ENCODE measurements around the gene RUVBL2.

The RUVBL2 gene

GRCh38 chr19:48993175-48994034, at the start of gene RUVBL2, which contains the start of gene GYS1:
RUVBL2 (plus strand) TSS chr19:48993887; CDS start chr19:48993912, 25 bp downstream.
GYS1 (minus strand) TSS chr19:48993309; CDS start chr19:48993112, 197 bp downstream.
- in situ Hi-C loops (cut with HindIII; ENCODE audit: low sequenced_read_pairs) = no loop called here

GRCh38 chr19:48945415-48945814, 48.3 kb upstream of the RUVBL2 start:
- in situ Hi-C loops (cut with HindIII; ENCODE audit: low sequenced_read_pairs) = no loop called here

GRCh38 chr19:48945817-48946216, 47.9 kb upstream of the RUVBL2 start:
- in situ Hi-C loops (cut with HindIII; ENCODE audit: low sequenced_read_pairs) = no loop called here

- in situ Hi-C loops (cut with HindIII; ENCODE audit: low sequenced_read_pairs) = no loop called here
These were observed 47.0 kb upstream of the RUVBL2 start for GRCh38 chr19:48946463-48947257.

- in situ Hi-C loops (cut with HindIII; ENCODE audit: low sequenced_read_pairs) = no loop called here
These were observed 46.5 kb upstream of the RUVBL2 start for GRCh38 chr19:48947258-48947542.

- in situ Hi-C loops (cut with HindIII; ENCODE audit: low sequenced_read_pairs) = loop anchor here (25.0 kb wide), 1 partner anchor 313 kb away; the partner anchor contains the start of genes CA11 and DBP
These were observed 43.5 kb upstream of the RUVBL2 start for GRCh38 chr19:48950159-48950558.

- in situ Hi-C loops (cut with HindIII; ENCODE audit: low sequenced_read_pairs) = loop anchor here (25.0 kb wide), 1 partner anchor 314 kb away; the partner anchor contains the start of genes CA11 and DBP
These were observed 42.7 kb upstream of the RUVBL2 start for GRCh38 chr19:48950830-48951519.

- in situ Hi-C loops (cut with HindIII; ENCODE audit: low sequenced_read_pairs) = loop anchor here (25.0 kb wide), 1 partner anchor 316 kb away; the partner anchor contains the start of genes CA11 and DBP
These were observed 40.5 kb upstream of the RUVBL2 start for GRCh38 chr19:48953141-48953540.

GRCh38 chr19:48953990-48954594, 39.6 kb upstream of the RUVBL2 start:
- in situ Hi-C loops (cut with HindIII; ENCODE audit: low sequenced_read_pairs) = loop anchor here (25.0 kb wide), 1 partner anchor 317 kb away; the partner anchor contains the start of genes CA11 and DBP

- in situ Hi-C loops (cut with HindIII; ENCODE audit: low sequenced_read_pairs) = loop anchor here (25.0 kb wide), 1 partner anchor 317 kb away; the partner anchor contains the start of genes CA11 and DBP
These were observed 38.9 kb upstream of the RUVBL2 start, which contains the start of gene BAX for GRCh38 chr19:48954595-48955307. BAX (plus strand) TSS chr19:48954875; CDS start chr19:48954929, 54 bp downstream.

GRCh38 chr19:48955308-48955958, 38.3 kb upstream of the RUVBL2 start:
- in situ Hi-C loops (cut with HindIII; ENCODE audit: low sequenced_read_pairs) = loop anchor here (25.0 kb wide), 1 partner anchor 318 kb away; the partner anchor contains the start of genes CA11 and DBP

GRCh38 chr19:48958006-48958405, 35.7 kb upstream of the RUVBL2 start:
- in situ Hi-C loops (cut with HindIII; ENCODE audit: low sequenced_read_pairs) = loop anchor here (25.0 kb wide), 1 partner anchor 321 kb away; the partner anchor contains the start of genes CA11 and DBP

- in situ Hi-C loops (cut with HindIII; ENCODE audit: low sequenced_read_pairs) = loop anchor here (25.0 kb wide), 1 partner anchor 322 kb away; the partner anchor contains the start of genes CA11 and DBP
These were observed 34.1 kb upstream of the RUVBL2 start for GRCh38 chr19:48959341-48960239.

- in situ Hi-C loops (cut with HindIII; ENCODE audit: low sequenced_read_pairs) = loop anchor here (25.0 kb wide), 1 partner anchor 324 kb away; the partner anchor contains the start of genes CA11 and DBP
These were observed 32.5 kb upstream of the RUVBL2 start for GRCh38 chr19:48961051-48961649.

- in situ Hi-C loops (cut with HindIII; ENCODE audit: low sequenced_read_pairs) = loop anchor here (25.0 kb wide), 1 partner anchor 324 kb away; the partner anchor contains the start of genes CA11 and DBP
These were observed 32.0 kb upstream of the RUVBL2 start for GRCh38 chr19:48961673-48962028.

GRCh38 chr19:48962029-48962848, 31.4 kb upstream of the RUVBL2 start:
- in situ Hi-C loops (cut with HindIII; ENCODE audit: low sequenced_read_pairs) = loop anchor here (25.0 kb wide), 1 partner anchor 325 kb away; the partner anchor contains the start of genes CA11 and DBP
